Mesothelial cell of epicardium (in vitro differentiated cells): ENCODE measurements around the gene KRTAP10-2. TPM values are rescaled to one million over a fixed set of nuclear protein-coding genes. Genes with fewer than 3 reads are reported as not detected.
"Not testable (repeated sequence)": the region's sequence is repeated elsewhere in the genome, so short reads cannot be mapped to it uniquely, and the experiment has no call there.

Experiments used
- DNase-seq, 2 experiments: peaks; one replicate each; pipeline ENCODE4 v3.0.0; 2021; ENCODE audit warnings: low spot score in 2 of 2; ENCODE audit not compliant: unreplicated experiment in 2 of 2
- H3K27ac Mint-ChIP-seq: 2 replicates; pipeline ENCODE4 v1.8.0; 2021; ENCODE audit warnings: mixed read lengths
- H3K27me3 Mint-ChIP-seq: 2 replicates; pipeline ENCODE4 v1.8.0; 2021; ENCODE audit warnings: low read depth, mixed read lengths
- H3K36me3 Mint-ChIP-seq: 2 replicates; pipeline ENCODE4 v1.8.0; 2021; ENCODE audit warnings: mixed read lengths
- H3K4me1 Mint-ChIP-seq: 2 replicates; pipeline ENCODE4 v1.8.0; 2021; ENCODE audit warnings: mixed read lengths
- H3K4me3 Mint-ChIP-seq: 2 replicates; pipeline ENCODE4 v1.8.0; 2021; ENCODE audit warnings: mild to moderate bottlenecking, moderate library complexity, mixed read lengths
- H3K9me3 Mint-ChIP-seq: 2 replicates; pipeline ENCODE4 v1.8.0; 2021; ENCODE audit warnings: mixed read lengths
- CTCF ChIP-seq: fragments of 200-600 bp; sonication (generic); IDR thresholded peaks from one replicate; pipeline ENCODE4 v1.5.0; 2021; ENCODE audit warnings: antibody characterized with exemption; ENCODE audit not compliant: unreplicated experiment
- total RNA-seq: library from RNA; stranded (reverse); gene quantifications from 3 replicates; pipeline ENCODE4 v1.2.1, GENCODE V29; 2021

KRTAP10-2 gene
- total RNA-seq, 1 donor from 2014 or later: not detected

GRCh38 chr21:44552136-44552535 is 831 bp upstream of the KRTAP10-2 start:
- H3K9me3 Mint-ChIP-seq: peaks cover 16% of the 10 kb centered on the region
- H3K27me3 Mint-ChIP-seq: no peaks in the 10 kb centered on the region
- H3K4me1 Mint-ChIP-seq: peaks cover 38% of the 10 kb centered on the region
- no peak for DNase-seq
- no peak for TF ChIP-seq CTCF
- H3K36me3 Mint-ChIP-seq: peaks cover under 1% of the 10 kb centered on the region
- no peak overlapping the region for H3K4me3 Mint-ChIP-seq
- H3K27ac Mint-ChIP-seq: peak overlapping the region; percentile 59

GRCh38 chr21:44550807-44551206 is 498 bp downstream of the KRTAP10-2 start:
- H3K36me3 Mint-ChIP-seq: peaks cover 7% of the 10 kb centered on the region
- no peak overlapping the region for H3K27ac Mint-ChIP-seq
- no peaks in the 10 kb centered on the region for H3K27me3 Mint-ChIP-seq
- no peak for DNase-seq
- peaks cover 24% of the 10 kb centered on the region for H3K9me3 Mint-ChIP-seq
- H3K4me3 Mint-ChIP-seq: no peak overlapping the region
- H3K4me1 Mint-ChIP-seq: peaks cover 35% of the 10 kb centered on the region
- TF ChIP-seq CTCF: no peak

GRCh38 chr21:44550285-44550684 is 1.0 kb downstream of the KRTAP10-2 start:
- DNase-seq: peak in 1 of 2 experiments; percentile 36
- not testable (repeated sequence) for H3K4me3 Mint-ChIP-seq, H3K36me3 Mint-ChIP-seq, H3K27me3 Mint-ChIP-seq, H3K27ac Mint-ChIP-seq
- peaks cover 29% of the 10 kb centered on the region for H3K9me3 Mint-ChIP-seq
- peaks cover 35% of the 10 kb centered on the region for H3K4me1 Mint-ChIP-seq

GRCh38 chr21:44549525-44550211 is 1.6 kb downstream of the KRTAP10-2 start:
- H3K36me3 Mint-ChIP-seq: peaks cover 9% of the 10 kb centered on the region
- peaks cover 35% of the 10 kb centered on the region for H3K4me1 Mint-ChIP-seq
- H3K27ac Mint-ChIP-seq: peak overlapping the region; percentile 92
- H3K9me3 Mint-ChIP-seq: peaks cover 29% of the 10 kb centered on the region
- no peak for TF ChIP-seq CTCF
- no peaks in the 10 kb centered on the region for H3K27me3 Mint-ChIP-seq
- DNase-seq: no peak
- no peak overlapping the region for H3K4me3 Mint-ChIP-seq

- H3K4me1 Mint-ChIP-seq: peaks cover 35% of the 10 kb centered on the region
- H3K27ac Mint-ChIP-seq: peak overlapping the region; percentile 92
- no peak overlapping the region for H3K4me3 Mint-ChIP-seq
- H3K27me3 Mint-ChIP-seq: no peaks in the 10 kb centered on the region
- H3K9me3 Mint-ChIP-seq: peaks cover 29% of the 10 kb centered on the region
- H3K36me3 Mint-ChIP-seq: peaks cover 9% of the 10 kb centered on the region
- no peak for TF ChIP-seq CTCF
- no peak for DNase-seq
Observed at GRCh38 chr21:44548922-44549321, 2.4 kb downstream of the KRTAP10-2 start.

GRCh38 chr21:44548381-44548780 is 2.9 kb downstream of the KRTAP10-2 start:
- Mint-ChIP-seq H3K27me3 (no peaks in the 10 kb centered on the region), H3K4me3 (no peak overlapping the region), H3K27ac (peak overlapping the region; percentile 92), H3K9me3 (peaks cover 23% of the 10 kb centered on the region), H3K36me3 (peaks cover 9% of the 10 kb centered on the region), H3K4me1 (peaks cover 35% of the 10 kb centered on the region)
- no peak for DNase-seq
- TF ChIP-seq CTCF: no peak
